ENCODE results near the gene PARD3B.

PARD3B gene

GRCh38 chr2:204590063-204590462 is 44.8 kb downstream of the PARD3B start:
- ChIA-PET POLR2A (no interaction called here), CTCF (no interaction called here)
- no peak overlapping the region for H3K4me3 ChIP-seq (ENCODE audit: control insufficient read depth in 1 of 7, extremely low read depth in 1 of 7, insufficient read depth in 4 of 7, low read depth in 2 of 7, low read length in 6 of 7)
- H3K27me3 ChIP-seq (replicated peaks in 2 of 5; ENCODE audit: control insufficient read depth in 4 of 5, insufficient read depth in 5 of 5, low read length in 4 of 5) = no peaks in the 10 kb centered on the region
- no peaks in the 10 kb centered on the region for H3K36me3 ChIP-seq (ENCODE audit: control insufficient read depth in 4 of 4, insufficient read depth in 4 of 4, low read length in 3 of 4)
- H3K9me3 ChIP-seq (ENCODE audit: control extremely low read depth in 1 of 5, control insufficient read depth in 4 of 5, insufficient read depth in 2 of 5, low read depth in 1 of 5, low read length in 4 of 5) = peaks cover 0 to 6% (median 3%) of the 10 kb centered on the region in 5 experiments
- no peak overlapping the region for H3K27ac ChIP-seq (ENCODE audit: insufficient read depth in 1 of 2, low read depth in 1 of 2, low read length in 2 of 2, poor library complexity in 1 of 2, severe bottlenecking in 2 of 2)
- no peaks in the 10 kb centered on the region for H3K4me1 ChIP-seq (ENCODE audit: control extremely low read depth in 1 of 4, control insufficient read depth in 4 of 4, insufficient read depth in 4 of 4, low read length in 3 of 4)
- no peak for DNase-seq
- 90% methylated on average over 2 of the region's 3 CpGs for WGBS (ENCODE audit: insufficient coverage)

- H3K27me3 ChIP-seq (replicated peaks in 2 of 5; ENCODE audit: control insufficient read depth in 4 of 5, insufficient read depth in 5 of 5, low read length in 4 of 5) = no peaks in the 10 kb centered on the region
- no peak overlapping the region for H3K27ac ChIP-seq (ENCODE audit: insufficient read depth in 1 of 2, low read depth in 1 of 2, low read length in 2 of 2, poor library complexity in 1 of 2, severe bottlenecking in 2 of 2)
- no peaks in the 10 kb centered on the region for H3K4me1 ChIP-seq (ENCODE audit: control extremely low read depth in 1 of 4, control insufficient read depth in 4 of 4, insufficient read depth in 4 of 4, low read length in 3 of 4)
- WGBS (ENCODE audit: insufficient coverage) = 90% methylated on average over 1 of the region's 1 CpG
- ChIA-PET CTCF (no interaction called here), POLR2A (no interaction called here)
- H3K4me3 ChIP-seq (ENCODE audit: control insufficient read depth in 1 of 7, extremely low read depth in 1 of 7, insufficient read depth in 4 of 7, low read depth in 2 of 7, low read length in 6 of 7) = no peak overlapping the region
- H3K9me3 ChIP-seq (ENCODE audit: control extremely low read depth in 1 of 5, control insufficient read depth in 4 of 5, insufficient read depth in 2 of 5, low read depth in 1 of 5, low read length in 4 of 5) = peaks cover 0 to 6% (median 3%) of the 10 kb centered on the region in 5 experiments
- no peak for DNase-seq
- H3K36me3 ChIP-seq (ENCODE audit: control insufficient read depth in 4 of 4, insufficient read depth in 4 of 4, low read length in 3 of 4) = no peaks in the 10 kb centered on the region
Measured at GRCh38 chr2:204591225-204591624, 46.0 kb downstream of the PARD3B start.

- CTCF ChIA-PET = no interaction called here
- Histone ChIP-seq H3K27me3 (replicated peaks in 2 of 5; ENCODE audit: control insufficient read depth in 4 of 5, insufficient read depth in 5 of 5, low read length in 4 of 5) (no peaks in the 10 kb centered on the region), H3K4me1 (ENCODE audit: control extremely low read depth in 1 of 4, control insufficient read depth in 4 of 4, insufficient read depth in 4 of 4, low read length in 3 of 4) (no peaks in the 10 kb centered on the region), H3K9me3 (ENCODE audit: control extremely low read depth in 1 of 5, control insufficient read depth in 4 of 5, insufficient read depth in 2 of 5, low read depth in 1 of 5, low read length in 4 of 5) (peaks cover 0 to 2% (median 0%) of the 10 kb centered on the region in 5 experiments), H3K27ac (ENCODE audit: insufficient read depth in 1 of 2, low read depth in 1 of 2, low read length in 2 of 2, poor library complexity in 1 of 2, severe bottlenecking in 2 of 2) (no peak overlapping the region), H3K36me3 (ENCODE audit: control insufficient read depth in 4 of 4, insufficient read depth in 4 of 4, low read length in 3 of 4) (no peaks in the 10 kb centered on the region), H3K4me3 (ENCODE audit: control insufficient read depth in 1 of 7, extremely low read depth in 1 of 7, insufficient read depth in 4 of 7, low read depth in 2 of 7, low read length in 6 of 7) (no peak overlapping the region)
- WGBS (ENCODE audit: insufficient coverage) = 95% methylated on average over 2 of the region's 2 CpGs
- DNase-seq = no peak
- POLR2A ChIA-PET = no interaction called here
Measured at GRCh38 chr2:204604061-204604460, 58.8 kb downstream of the PARD3B start.

GRCh38 chr2:204608237-204608939 is 63.1 kb downstream of the PARD3B start:
- ChIA-PET CTCF (no interaction called here), POLR2A (interaction anchor here (0.6 kb wide), 1 partner anchor 1487 kb away, joined by 3 read pairs; no protein-coding TSS in a partner anchor)
- Histone ChIP-seq H3K27ac (ENCODE audit: insufficient read depth in 1 of 2, low read depth in 1 of 2, low read length in 2 of 2, poor library complexity in 1 of 2, severe bottlenecking in 2 of 2) (no peak overlapping the region), H3K9me3 (ENCODE audit: control extremely low read depth in 1 of 5, control insufficient read depth in 4 of 5, insufficient read depth in 2 of 5, low read depth in 1 of 5, low read length in 4 of 5) (no peaks in the 10 kb centered on the region), H3K4me3 (ENCODE audit: control insufficient read depth in 1 of 7, extremely low read depth in 1 of 7, insufficient read depth in 4 of 7, low read depth in 2 of 7, low read length in 6 of 7) (no peak overlapping the region), H3K27me3 (replicated peaks in 2 of 5; ENCODE audit: control insufficient read depth in 4 of 5, insufficient read depth in 5 of 5, low read length in 4 of 5) (no peaks in the 10 kb centered on the region), H3K4me1 (ENCODE audit: control extremely low read depth in 1 of 4, control insufficient read depth in 4 of 4, insufficient read depth in 4 of 4, low read length in 3 of 4) (no peaks in the 10 kb centered on the region), H3K36me3 (ENCODE audit: control insufficient read depth in 4 of 4, insufficient read depth in 4 of 4, low read length in 3 of 4) (no peaks in the 10 kb centered on the region)
- DNase-seq = no peak
- WGBS (ENCODE audit: insufficient coverage) = 100% methylated on average over 1 of the region's 2 CpGs

- no peak for DNase-seq
- WGBS (ENCODE audit: insufficient coverage) = no CpG with 5 or more reads among the region's 5 CpGs
- Histone ChIP-seq H3K4me3 (ENCODE audit: control insufficient read depth in 1 of 7, extremely low read depth in 1 of 7, insufficient read depth in 4 of 7, low read depth in 2 of 7, low read length in 6 of 7) (no peak overlapping the region), H3K9me3 (ENCODE audit: control extremely low read depth in 1 of 5, control insufficient read depth in 4 of 5, insufficient read depth in 2 of 5, low read depth in 1 of 5, low read length in 4 of 5) (no peaks in the 10 kb centered on the region), H3K36me3 (ENCODE audit: control insufficient read depth in 4 of 4, insufficient read depth in 4 of 4, low read length in 3 of 4) (no peaks in the 10 kb centered on the region), H3K27ac (ENCODE audit: insufficient read depth in 1 of 2, low read depth in 1 of 2, low read length in 2 of 2, poor library complexity in 1 of 2, severe bottlenecking in 2 of 2) (no peak overlapping the region), H3K27me3 (replicated peaks in 2 of 5; ENCODE audit: control insufficient read depth in 4 of 5, insufficient read depth in 5 of 5, low read length in 4 of 5) (peaks cover 0 to 1% (median 0%) of the 10 kb centered on the region in 5 experiments), H3K4me1 (ENCODE audit: control extremely low read depth in 1 of 4, control insufficient read depth in 4 of 4, insufficient read depth in 4 of 4, low read length in 3 of 4) (no peaks in the 10 kb centered on the region)
- ChIA-PET POLR2A (no interaction called here), CTCF (no interaction called here)
Measured at GRCh38 chr2:204611017-204611631, 65.8 kb downstream of the PARD3B start.

- ChIA-PET POLR2A (no interaction called here), CTCF (no interaction called here)
- no CpG with 5 or more reads among the region's 2 CpGs for WGBS (ENCODE audit: insufficient coverage)
Measured at GRCh38 chr2:204611764-204612163, 66.5 kb downstream of the PARD3B start.

GRCh38 chr2:204613635-204614034 is 68.4 kb downstream of the PARD3B start:
- DNase-seq = no peak
- Histone ChIP-seq H3K27ac (ENCODE audit: insufficient read depth in 1 of 2, low read depth in 1 of 2, low read length in 2 of 2, poor library complexity in 1 of 2, severe bottlenecking in 2 of 2) (no peak overlapping the region), H3K4me1 (ENCODE audit: control extremely low read depth in 1 of 4, control insufficient read depth in 4 of 4, insufficient read depth in 4 of 4, low read length in 3 of 4) (no peaks in the 10 kb centered on the region), H3K9me3 (ENCODE audit: control extremely low read depth in 1 of 5, control insufficient read depth in 4 of 5, insufficient read depth in 2 of 5, low read depth in 1 of 5, low read length in 4 of 5) (peaks cover 0 to 1% (median 0%) of the 10 kb centered on the region in 5 experiments), H3K36me3 (ENCODE audit: control insufficient read depth in 4 of 4, insufficient read depth in 4 of 4, low read length in 3 of 4) (no peaks in the 10 kb centered on the region), H3K27me3 (replicated peaks in 2 of 5; ENCODE audit: control insufficient read depth in 4 of 5, insufficient read depth in 5 of 5, low read length in 4 of 5) (peaks cover 0 to 1% (median 0%) of the 10 kb centered on the region in 5 experiments), H3K4me3 (ENCODE audit: control insufficient read depth in 1 of 7, extremely low read depth in 1 of 7, insufficient read depth in 4 of 7, low read depth in 2 of 7, low read length in 6 of 7) (no peak overlapping the region)
- POLR2A ChIA-PET = no interaction called here
- CTCF ChIA-PET = no interaction called here
- WGBS (ENCODE audit: insufficient coverage) = no CpG with 5 or more reads among the region's 1 CpG

More at GRCh38 chr2:204611764-204612163, 66.5 kb downstream of the PARD3B start:
- Histone ChIP-seq H3K36me3 (ENCODE audit: control insufficient read depth in 4 of 4, insufficient read depth in 4 of 4, low read length in 3 of 4) (no peaks in the 10 kb centered on the region), H3K4me1 (ENCODE audit: control extremely low read depth in 1 of 4, control insufficient read depth in 4 of 4, insufficient read depth in 4 of 4, low read length in 3 of 4) (no peaks in the 10 kb centered on the region), H3K27me3 (replicated peaks in 2 of 5; ENCODE audit: control insufficient read depth in 4 of 5, insufficient read depth in 5 of 5, low read length in 4 of 5) (peaks cover 0 to 1% (median 0%) of the 10 kb centered on the region in 5 experiments), H3K27ac (ENCODE audit: insufficient read depth in 1 of 2, low read depth in 1 of 2, low read length in 2 of 2, poor library complexity in 1 of 2, severe bottlenecking in 2 of 2) (no peak overlapping the region), H3K9me3 (ENCODE audit: control extremely low read depth in 1 of 5, control insufficient read depth in 4 of 5, insufficient read depth in 2 of 5, low read depth in 1 of 5, low read length in 4 of 5) (peaks cover 0 to 1% (median 0%) of the 10 kb centered on the region in 5 experiments), H3K4me3 (ENCODE audit: control insufficient read depth in 1 of 7, extremely low read depth in 1 of 7, insufficient read depth in 4 of 7, low read depth in 2 of 7, low read length in 6 of 7) (no peak overlapping the region)
- DNase-seq = no peak
